Neural cell (in vitro differentiated cells): ENCODE data around the gene UCK2.

ENCODE experiments used
- EP300 ChIP-seq: fragments of 450-650 bp; conservative IDR thresholded peaks from 2 replicates; pipeline ENCODE4 v1.6.1; 2014; ENCODE audit warnings: antibody characterized with exemption, mild to moderate bottlenecking, moderate library complexity; ENCODE audit not compliant: poor library complexity, severe bottlenecking
- EZH2 ChIP-seq: fragments of 200-600, 300-800 bp; shearing (Covaris generic), sonication (generic); IDR thresholded peaks from 2 replicates; pipeline ENCODE4 v1.6.1; 2014; ENCODE audit warnings: antibody characterized with exemption, low read length, borderline replicate concordance, mild to moderate bottlenecking; ENCODE audit not compliant: insufficient read depth, poor library complexity, severe bottlenecking
- MXI1 ChIP-seq: fragments of 450-650 bp; conservative IDR thresholded peaks from 2 replicates; pipeline ENCODE4 v1.6.1; 2014; ENCODE audit warnings: antibody characterized with exemption, mild to moderate bottlenecking; ENCODE audit not compliant: poor library complexity, severe bottlenecking
- POLR2AphosphoS5 ChIP-seq: IDR thresholded peaks from 2 replicates; pipeline ENCODE4 v1.6.1; 2012
- TAF1 ChIP-seq: IDR thresholded peaks from 2 replicates; pipeline ENCODE4 v1.6.1; 2012; ENCODE audit warnings: low read depth
- TF ChIP-seq, protein P1 (sequence below): fragments of 450-650 bp; IDR thresholded peaks from 2 replicates; pipeline ENCODE4 v1.5.1; 2014; ENCODE audit warnings: antibody characterized with exemption, mild to moderate bottlenecking, moderate library complexity; ENCODE audit not compliant: poor library complexity, severe bottlenecking

DNA sequence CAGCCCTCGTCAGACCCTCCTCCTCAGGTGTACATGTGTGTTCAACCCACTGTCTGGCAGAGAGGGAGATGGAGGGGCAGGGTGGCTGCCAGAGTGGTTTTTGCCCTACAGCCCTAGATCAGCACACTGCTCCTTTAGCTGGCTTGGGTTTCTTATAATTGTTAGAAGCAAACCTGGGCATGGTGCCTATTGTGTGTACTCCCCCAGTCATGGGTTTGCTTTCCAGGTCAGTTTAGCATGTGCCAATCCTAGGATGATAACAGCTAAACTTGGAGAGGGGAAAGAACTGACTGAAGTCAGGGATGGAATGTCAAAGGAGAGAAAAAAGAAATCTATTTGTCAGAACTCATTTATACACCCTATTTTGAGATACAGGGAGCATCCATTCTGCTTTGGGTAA, 63.3 kb downstream of the UCK2 start:
- TF ChIP-seq EZH2, result no peak
- TF ChIP-seq, protein P1, sequence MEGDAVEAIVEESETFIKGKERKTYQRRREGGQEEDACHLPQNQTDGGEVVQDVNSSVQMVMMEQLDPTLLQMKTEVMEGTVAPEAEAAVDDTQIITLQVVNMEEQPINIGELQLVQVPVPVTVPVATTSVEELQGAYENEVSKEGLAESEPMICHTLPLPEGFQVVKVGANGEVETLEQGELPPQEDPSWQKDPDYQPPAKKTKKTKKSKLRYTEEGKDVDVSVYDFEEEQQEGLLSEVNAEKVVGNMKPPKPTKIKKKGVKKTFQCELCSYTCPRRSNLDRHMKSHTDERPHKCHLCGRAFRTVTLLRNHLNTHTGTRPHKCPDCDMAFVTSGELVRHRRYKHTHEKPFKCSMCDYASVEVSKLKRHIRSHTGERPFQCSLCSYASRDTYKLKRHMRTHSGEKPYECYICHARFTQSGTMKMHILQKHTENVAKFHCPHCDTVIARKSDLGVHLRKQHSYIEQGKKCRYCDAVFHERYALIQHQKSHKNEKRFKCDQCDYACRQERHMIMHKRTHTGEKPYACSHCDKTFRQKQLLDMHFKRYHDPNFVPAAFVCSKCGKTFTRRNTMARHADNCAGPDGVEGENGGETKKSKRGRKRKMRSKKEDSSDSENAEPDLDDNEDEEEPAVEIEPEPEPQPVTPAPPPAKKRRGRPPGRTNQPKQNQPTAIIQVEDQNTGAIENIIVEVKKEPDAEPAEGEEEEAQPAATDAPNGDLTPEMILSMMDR, result no peak
- no peak for TF ChIP-seq POLR2AphosphoS5
- TF ChIP-seq EP300, result no peak
- no peak for TF ChIP-seq TAF1
- no peak for TF ChIP-seq MXI1
